Sigmoid colon (tissue), 4 donors: Measurements from ENCODE around the gene LONP2.

Experiments
- CTCF ChIP-seq, 4 experiments: fragments of 450-650 bp in 3 of 4; fragments of 200-600 bp in 1 of 4; IDR thresholded peaks; one replicate each; pipeline ENCODE4 v1.5.1; 2016 to 2019; ENCODE audit warnings: antibody characterized with exemption in 4 of 4, mild to moderate bottlenecking in 3 of 4, moderate library complexity in 2 of 4
- EP300 ChIP-seq, 4 donors: sonication (generic); formaldehyde crosslinking; IDR thresholded peaks; one replicate each; pipeline ENCODE4 v1.6.1; 2017; ENCODE audit warnings: antibody characterized with exemption in 4 of 4
- POLR2AphosphoS5 ChIP-seq, 4 donors: sonication (generic); formaldehyde crosslinking; IDR thresholded peaks; one replicate each; pipeline ENCODE4 v1.6.1; 2017; ENCODE audit warnings: antibody characterized with exemption in 4 of 4

- TF ChIP-seq CTCF (IDR thresholded peaks at IDR 0.05) (no peak), POLR2AphosphoS5 (IDR thresholded peaks at IDR 0.05) (no peak), EP300 (IDR thresholded peaks at IDR 0.05) (no peak)
Observed at GRCh38 chr16:48235556-48236136, 8.5 kb upstream of the LONP2 start.
